ENCODE results near the gene FGD3. TPM values are rescaled to one million over a fixed set of nuclear protein-coding genes. Genes with fewer than 3 reads are reported as not detected.

FGD3 gene
- total and polyA plus RNA-seq, 2 of the 8 experiments (the other 6 are each of a cell fraction or from before 2014, with no cell fraction given): 1.4 to 1.9 TPM

- H3K4me1 ChIP-seq (replicated peaks in 1 of 4; ENCODE audit: control insufficient read depth in 3 of 4, insufficient read depth in 4 of 4, low read length in 3 of 4): peaks cover 0 to 7% (median 3%) of the 10 kb centered on the region in 4 experiments; a peak in 4 of 7 replicates
- no peak overlapping the region for H2BK20ac ChIP-seq (ENCODE audit: low read length)
- FAIRE-seq (no peak), DNase-seq (ENCODE audit: low read depth in 1 of 2, low spot score in 2 of 2) (no peak)
- ChIA-PET POLR2A (ENCODE audit: partially characterized antibody) (no interaction called here), CTCF (ENCODE audit: partially characterized antibody) (no interaction called here)
- H3K27me3 ChIP-seq (replicated peaks in 1 of 4; ENCODE audit: control insufficient read depth in 3 of 4, extremely low read depth in 1 of 4, insufficient read depth in 3 of 4, low read length in 3 of 4): peaks cover 0 to 5% (median 0%) of the 10 kb centered on the region in 4 experiments; a peak in 1 of 7 replicates
- H3K9ac ChIP-seq (replicated peaks in 1 of 4; ENCODE audit: extremely low read depth in 1 of 4, low read depth in 3 of 4, low read length in 3 of 4): no peak overlapping the region
- H4K91ac ChIP-seq (replicated peaks; ENCODE audit: insufficient read length, low read length): no peak overlapping the region
- no peak overlapping the region for H3K27ac ChIP-seq (ENCODE audit: low read depth, low read length)
- no peak overlapping the region for H3K18ac ChIP-seq (ENCODE audit: extremely low read depth, low read length)
- no peak overlapping the region for H3K4me2 ChIP-seq (ENCODE audit: insufficient read depth in 1 of 2, low read depth in 2 of 2, low read length in 2 of 2)
- peaks cover 0 to 2% of the 10 kb centered on the region in 2 experiments for H4K20me1 ChIP-seq (replicated peaks in 1 of 2; ENCODE audit: control insufficient read depth in 1 of 2, insufficient read depth in 2 of 2, low read length in 2 of 2)
- H3K14ac ChIP-seq (ENCODE audit: insufficient read length): no peak overlapping the region
- H4K5ac ChIP-seq (ENCODE audit: insufficient read length, low read depth, low read length): no peak overlapping the region
- H4K8ac ChIP-seq (ENCODE audit: extremely low read depth, insufficient read depth, low read length): no peak overlapping the region
- no peak overlapping the region for H2AFZ ChIP-seq (ENCODE audit: low read length)
- peaks cover 10% of the 10 kb centered on the region; the same call in 1 of the 2 replicates for H3K23me2 ChIP-seq (ENCODE audit: low read depth, low read length)
- no peak overlapping the region for H2BK120ac ChIP-seq (replicated peaks; ENCODE audit: low read depth, low read length)
- peaks cover 3% of the 10 kb centered on the region in 2 experiments; a peak in 2 of 4 replicates for H3K9me3 ChIP-seq (ENCODE audit: insufficient read depth in 2 of 2, low read depth in 1 of 2, low read length in 1 of 2)
- WGBS, 2 experiments (ENCODE audit: extremely low coverage in 1 of 2, insufficient coverage in 1 of 2, insufficient read length in 1 of 2, insufficient replicate concordance in 2 of 2, low coverage in 1 of 2, low lambda C conversion rate in 2 of 2, missing lambda C conversion rate in 1 of 2): 89% methylated on average over 8 of the region's 8 CpGs; no CpG with 5 or more reads in 1 of the 2 experiments
- no peaks in the 10 kb centered on the region for H3K79me2 ChIP-seq (ENCODE audit: control insufficient read depth in 1 of 2, insufficient read depth in 2 of 2, low read length in 2 of 2)
- H2BK15ac ChIP-seq (ENCODE audit: low read length): no peak overlapping the region
- no peak overlapping the region for H2AK5ac ChIP-seq (ENCODE audit: low read depth, low read length)
- H3K4ac ChIP-seq (replicated peaks; ENCODE audit: insufficient read length, low read depth, low read length): no peak overlapping the region
- no peak overlapping the region for H3K56ac ChIP-seq (replicated peaks; ENCODE audit: insufficient read length, low read depth, low read length)
- no peaks in the 10 kb centered on the region for H3K36me3 ChIP-seq (ENCODE audit: control insufficient read depth in 2 of 4, insufficient read depth in 4 of 4, low read length in 3 of 4)
- no peak overlapping the region for H2BK5ac ChIP-seq (ENCODE audit: low read depth, low read length)
- no peak overlapping the region for H3K23ac ChIP-seq (ENCODE audit: insufficient read length)
- H3K79me1 ChIP-seq (ENCODE audit: low read depth, low read length): no peaks in the 10 kb centered on the region; the same call in 1 of the 2 replicates
- H2BK12ac ChIP-seq (ENCODE audit: low read depth, low read length): no peak overlapping the region
- no peak for TF ChIP-seq POU5F1 (IDR thresholded peaks at IDR 0.05; ENCODE audit: low read depth, low read length)
- no peak overlapping the region for H3K4me3 ChIP-seq (ENCODE audit: extremely low read depth in 1 of 4, insufficient read depth in 2 of 4, low read depth in 3 of 4, low read length in 4 of 4)
Observed at GRCh38 chr9:92945796-92946195, 1.5 kb upstream of the FGD3 start.

Measured in H1 (cell line).